H9 (cell line): ENCODE results near the gene DHH. TPM values are rescaled to one million over a fixed set of nuclear protein-coding genes. Genes with fewer than 3 reads are reported as not detected.

Source experiments
- DNase-seq: peaks from one replicate; pipeline ENCODE4 v3.0.0-alpha.2; 2017
- H2AFZ ChIP-seq: one replicate; pipeline ENCODE4 v1.6.1; 2013; ENCODE audit warnings: mild to moderate bottlenecking, low read length, control low read depth, moderate library complexity
- H2AK5ac ChIP-seq: 2 replicates; pipeline ENCODE4 v1.6.1; 2013; ENCODE audit warnings: low read length, control low read depth, mixed read lengths; ENCODE audit not compliant: insufficient read length
- H2BK120ac ChIP-seq: one replicate; pipeline ENCODE4 v1.6.1; 2013; ENCODE audit warnings: low read depth, mild to moderate bottlenecking, low read length, control low read depth, inconsistent platforms; ENCODE audit not compliant: poor library complexity, severe bottlenecking
- H2BK12ac ChIP-seq: 2 replicates; pipeline ENCODE4 v1.6.1; 2013; ENCODE audit warnings: low read length, control low read depth, mixed read lengths, low read depth; ENCODE audit not compliant: insufficient read length
- H2BK15ac ChIP-seq: 2 replicates; pipeline ENCODE4 v1.6.1; 2013; ENCODE audit warnings: low read depth, low read length, control low read depth
- H2BK20ac ChIP-seq: one replicate; pipeline ENCODE4 v1.6.1; 2013; ENCODE audit warnings: low read depth, mild to moderate bottlenecking, low read length, control low read depth, inconsistent platforms; ENCODE audit not compliant: poor library complexity, severe bottlenecking
- H2BK5ac ChIP-seq: 2 replicates; pipeline ENCODE4 v1.6.1; 2013; ENCODE audit warnings: low read length, control low read depth, mixed read lengths; ENCODE audit not compliant: insufficient read length
- H3K14ac ChIP-seq: 2 replicates; pipeline ENCODE4 v1.6.1; 2013; ENCODE audit warnings: low read length, control low read depth; ENCODE audit not compliant: insufficient read depth
- H3K18ac ChIP-seq: 2 replicates; pipeline ENCODE4 v1.6.1; 2013; ENCODE audit warnings: low read depth, mild to moderate bottlenecking, mixed read lengths, low read length, control low read depth; ENCODE audit not compliant: insufficient read length
- H3K23ac ChIP-seq: 2 replicates; pipeline ENCODE4 v1.6.1; 2013; ENCODE audit warnings: low read length, control low read depth, mixed read lengths, low read depth; ENCODE audit not compliant: insufficient read length
- H3K23me2 ChIP-seq: 2 replicates; pipeline ENCODE4 v1.6.1; 2013; ENCODE audit warnings: low read depth, mild to moderate bottlenecking, mixed read lengths, low read length, control low read depth; ENCODE audit not compliant: insufficient read length, poor library complexity, severe bottlenecking
- H3K27ac ChIP-seq: 2 replicates; pipeline ENCODE4 v1.5.1; 2013; ENCODE audit warnings: low read length, control low read depth, mixed read lengths, low read depth; ENCODE audit not compliant: insufficient read length
- H3K27me3 ChIP-seq: 2 replicates; pipeline ENCODE4 v1.6.1; 2013; ENCODE audit warnings: low read length, control low read depth, inconsistent platforms; ENCODE audit not compliant: insufficient read depth
- H3K4ac ChIP-seq: 2 replicates; pipeline ENCODE4 v1.6.1; 2013; ENCODE audit warnings: low read depth, mild to moderate bottlenecking, control low read depth, inconsistent platforms, low read length, moderate library complexity
- H3K4me1 ChIP-seq: 2 replicates; pipeline ENCODE4 v1.6.1; 2013; ENCODE audit warnings: low read length, control low read depth, inconsistent platforms; ENCODE audit not compliant: insufficient read depth
- H3K4me2 ChIP-seq: 2 replicates; pipeline ENCODE4 v1.6.1; 2013; ENCODE audit warnings: low read length, control low read depth, mixed read lengths; ENCODE audit not compliant: insufficient read length, insufficient read depth
- H3K56ac ChIP-seq: 2 replicates; pipeline ENCODE4 v1.6.1; 2013; ENCODE audit warnings: low read depth, mild to moderate bottlenecking, mixed read lengths, low read length, control low read depth; ENCODE audit not compliant: insufficient read length
- H3K79me1 ChIP-seq: 2 replicates; pipeline ENCODE4 v1.6.1; 2013; ENCODE audit warnings: low read depth, mild to moderate bottlenecking, moderate library complexity, low read length, control low read depth, inconsistent platforms; ENCODE audit not compliant: insufficient read depth, poor library complexity, severe bottlenecking
- H3K79me2 ChIP-seq: 2 replicates; pipeline ENCODE4 v1.6.1; 2013; ENCODE audit warnings: low read length, control low read depth, inconsistent platforms; ENCODE audit not compliant: insufficient read depth
- H3K9ac ChIP-seq: 2 replicates; pipeline ENCODE4 v1.6.1; 2013; ENCODE audit warnings: low read length, control low read depth, mixed read lengths; ENCODE audit not compliant: insufficient read length; ENCODE audit errors: extremely low read depth
- H3K9me3 ChIP-seq: one replicate; pipeline ENCODE4 v1.6.1; 2013; ENCODE audit warnings: low read depth, low read length, inconsistent platforms; ENCODE audit not compliant: control insufficient read depth
- H3T11ph ChIP-seq: one replicate; pipeline ENCODE4 v1.6.1; 2013; ENCODE audit warnings: mild to moderate bottlenecking, low read length, control low read depth, inconsistent platforms
- H4K20me1 ChIP-seq: one replicate; pipeline ENCODE4 v1.6.1; 2013; ENCODE audit not compliant: control insufficient read depth, insufficient read length, insufficient read depth
- H4K5ac ChIP-seq: 2 replicates; pipeline ENCODE4 v1.6.1; 2013; ENCODE audit warnings: low read depth, mild to moderate bottlenecking, mixed read lengths, low read length, control low read depth; ENCODE audit not compliant: insufficient read length
- H4K8ac ChIP-seq: replicated peaks from 2 replicates; pipeline ENCODE4 v1.6.1; 2013; ENCODE audit warnings: low read length, control low read depth, mixed read lengths, low read depth; ENCODE audit not compliant: insufficient read length
- H4K91ac ChIP-seq: 2 replicates; pipeline ENCODE4 v1.6.1; 2013; ENCODE audit warnings: low read depth, mild to moderate bottlenecking, moderate library complexity, mixed read lengths, low read length, control low read depth; ENCODE audit not compliant: insufficient read length
- H3K27ac Mint-ChIP-seq, 3 experiments: 2 replicates in 2 of 3; 3 replicates in 1 of 3; pipeline ENCODE4 v1.8.0; 2020 to 2021; ENCODE audit warnings: mixed read lengths in 3 of 3, mild to moderate bottlenecking in 1 of 3, moderate library complexity in 1 of 3
- H3K27me3 Mint-ChIP-seq: 2 replicates; pipeline ENCODE4 v1.8.0; 2021; ENCODE audit warnings: low read depth, mild to moderate bottlenecking, moderate library complexity, mixed read lengths
- H3K36me3 Mint-ChIP-seq, 3 experiments: 2 replicates in 2 of 3; 3 replicates in 1 of 3; pipeline ENCODE4 v1.8.0; 2020 to 2021; ENCODE audit warnings: low read depth in 3 of 3, mixed read lengths in 3 of 3; ENCODE audit not compliant: insufficient read depth in 1 of 3
- H3K4me1 Mint-ChIP-seq, 2 experiments: 2 replicates each; pipeline ENCODE4 v1.8.0; 2020; ENCODE audit warnings: mixed read lengths in 2 of 2
- H3K4me3 Mint-ChIP-seq, 2 experiments: 2 replicates in 1 of 2; 3 replicates in 1 of 2; pipeline ENCODE4 v1.8.0; 2020 to 2021; ENCODE audit warnings: mild to moderate bottlenecking in 2 of 2, mixed read lengths in 2 of 2, moderate library complexity in 1 of 2
- H3K9me3 Mint-ChIP-seq, 2 experiments: 2 replicates in 1 of 2; 3 replicates in 1 of 2; pipeline ENCODE4 v1.8.0; 2020; ENCODE audit warnings: mild to moderate bottlenecking in 2 of 2, mixed read lengths in 2 of 2, moderate library complexity in 1 of 2
- CTCF ChIP-seq: fragments of 200-600 bp; sonication (generic); conservative IDR thresholded peaks from 3 replicates; pipeline ENCODE4 v1.8.0; 2021; ENCODE audit warnings: antibody characterized with exemption, mild to moderate bottlenecking
- WGBS: extraction: QIAGEN DNeasy Blood & Tissue Kit; methylation state at CpG from one replicate; pipeline ENCODE4 v1.1.7; 2013; ENCODE audit warnings: missing lambda C conversion rate, low lambda C conversion rate, mixed read lengths; ENCODE audit not compliant: insufficient read length; ENCODE audit errors: extremely low coverage; 5-methylcytosine and 5-hydroxymethylcytosine counted together
- total RNA-seq: library from RNA; stranded (reverse); gene quantifications from 2 replicates; pipeline ENCODE4 v1.2.1, GENCODE V29; 2021

Gene DHH
- total RNA-seq, 1 experiment from 2014 or later, result 0.20 TPM

GRCh38 chr12:49138587-49138986 lies 44.0 kb upstream of the DHH start:
- no peak overlapping the region for H2AFZ ChIP-seq
- H4K5ac ChIP-seq, result no peak overlapping the region
- no peak overlapping the region for H4K91ac ChIP-seq
- no peak overlapping the region for H3K14ac ChIP-seq
- no peak overlapping the region for H3K27ac ChIP-seq
- no peak overlapping the region for H3K23ac ChIP-seq
- H3K4ac ChIP-seq, result no peak overlapping the region
- H2BK20ac ChIP-seq, result no peak overlapping the region
- H3K27ac Mint-ChIP-seq, result peak overlapping the region in 1 of 3 experiments; percentile 30; a peak in 1 of 7 replicates
- H3K9ac ChIP-seq, result no peak overlapping the region
- H3K4me1 Mint-ChIP-seq, result peaks cover 0 to 4% of the 10 kb centered on the region in 2 experiments; a peak in 1 of 4 replicates
- H3K18ac ChIP-seq, result no peak overlapping the region
- DNase-seq, result no peak
- H2BK15ac ChIP-seq, result no peak overlapping the region
- no CpG with 5 or more reads among the region's 2 CpGs for WGBS
- no peak overlapping the region for H2BK120ac ChIP-seq
- peaks cover 0 to 5% (median 2%) of the 10 kb centered on the region in 3 experiments; a peak in 2 of 7 replicates for H3K36me3 Mint-ChIP-seq
- no peak overlapping the region for H2AK5ac ChIP-seq
- H3K79me1 ChIP-seq, result no peaks in the 10 kb centered on the region
- H3K27me3 Mint-ChIP-seq, result no peaks in the 10 kb centered on the region
- no peak overlapping the region for H3K4me2 ChIP-seq
- no peaks in the 10 kb centered on the region for H3K4me1 ChIP-seq
- H3K4me3 Mint-ChIP-seq, result no peak overlapping the region
- H3K9me3 Mint-ChIP-seq, result 0 out of 5 replicates have a peak, but pooled peaks cover 0 to 3% of the 10 kb centered on the region in 2 experiments
- no peak overlapping the region for H2BK12ac ChIP-seq
- no peaks in the 10 kb centered on the region for H3K9me3 ChIP-seq
- no peaks in the 10 kb centered on the region for H3K79me2 ChIP-seq
- no peaks in the 10 kb centered on the region for H4K20me1 ChIP-seq
- TF ChIP-seq CTCF, result no peak
- no peak overlapping the region for H3K56ac ChIP-seq
- no peak overlapping the region for H2BK5ac ChIP-seq
- H3K23me2 ChIP-seq, result no peaks in the 10 kb centered on the region
- H3K27me3 ChIP-seq, result no peaks in the 10 kb centered on the region
- no peak overlapping the region for H4K8ac ChIP-seq
- no peak overlapping the region for H3T11ph ChIP-seq
